Endothelial cell of umbilical vein (primary cell): Measurements from ENCODE around the gene MRPS34.

ENCODE experiments used
- CTCF ChIP-seq, 2 donors: IDR thresholded peaks; 1 replicate in 1 of 2; 2 replicates in 1 of 2; pipeline ENCODE4 v1.5.1; 2011; ENCODE audit warnings: low read length in 2 of 2, mild to moderate bottlenecking in 2 of 2, moderate library complexity in 2 of 2, control low read depth in 1 of 2, inconsistent platforms in 1 of 2, low read depth in 1 of 2; ENCODE audit not compliant: insufficient read depth in 1 of 2; ENCODE audit errors: extremely low read depth in 1 of 2
- EZH2 ChIP-seq: IDR thresholded peaks from 2 replicates; pipeline ENCODE4 v1.6.1; 2012; ENCODE audit warnings: borderline replicate concordance, low read depth, mild to moderate bottlenecking, moderate library complexity, low read length, inconsistent platforms; ENCODE audit not compliant: severe bottlenecking
- FOS ChIP-seq: IDR thresholded peaks from 2 replicates; pipeline ENCODE4 v1.6.1; 2011; ENCODE audit warnings: mild to moderate bottlenecking, low read length, moderate library complexity, borderline replicate concordance; ENCODE audit not compliant: insufficient read depth
- GATA2 ChIP-seq: IDR thresholded peaks from 2 replicates; pipeline ENCODE4 v1.7.0; 2011; ENCODE audit warnings: low read depth, mild to moderate bottlenecking, moderate library complexity, mixed read lengths, low read length; ENCODE audit not compliant: insufficient read length, insufficient read depth
- JUN ChIP-seq: IDR thresholded peaks from 2 replicates; pipeline ENCODE4 v1.6.1; 2011; ENCODE audit warnings: borderline replicate concordance, low read depth; ENCODE audit not compliant: insufficient read length, insufficient read depth
- MAX ChIP-seq: IDR thresholded peaks from 2 replicates; pipeline ENCODE4 v1.6.1; 2011; ENCODE audit not compliant: insufficient read depth, insufficient read length
- MYC ChIP-seq: IDR thresholded peaks from one replicate; pipeline ENCODE4 v1.6.1; 2011; ENCODE audit warnings: mild to moderate bottlenecking, low read depth, low read length
- POLR2A ChIP-seq: IDR thresholded peaks from 2 replicates; pipeline ENCODE4 v1.6.1; 2012; ENCODE audit warnings: low read depth, mild to moderate bottlenecking, control low read depth, low read length
- POLR2AphosphoS5 ChIP-seq: IDR thresholded peaks from 2 replicates; pipeline ENCODE4 v1.6.1; 2012; ENCODE audit warnings: low read depth, mild to moderate bottlenecking, control low read depth, low read length, moderate library complexity; ENCODE audit not compliant: insufficient read depth

- TF ChIP-seq GATA2 (no peak), CTCF (IDR thresholded peaks at IDR 0.05; ENCODE audit: extremely low read depth in 1 of 2, insufficient read depth in 1 of 2, low read depth in 1 of 2, low read length in 2 of 2) (no peak), EZH2 (no peak), POLR2AphosphoS5 (no peak), FOS (no peak), POLR2A (no peak), JUN (no peak), MAX (no peak), MYC (no peak)
These were observed 27.8 kb upstream of the MRPS34 start for GRCh38 chr16:1800701-1801100.
